ENCODE data around the gene NISCH.

Gene NISCH

GRCh38 chr3:52433328-52433995 lies 21.9 kb upstream of the NISCH start:
- Histone ChIP-seq H3K27ac (ENCODE audit: low read length) (no peak overlapping the region), H3K9ac (ENCODE audit: low read length) (no peak overlapping the region), H3K9me3 (ENCODE audit: insufficient read depth, low read length) (no peaks in the 10 kb centered on the region), H4K20me1 (ENCODE audit: insufficient read depth, low read length) (no peaks in the 10 kb centered on the region), H3K4me3 (ENCODE audit: low read length) (no peak overlapping the region), H3K79me2 (ENCODE audit: low read length) (no peaks in the 10 kb centered on the region), H2AFZ (ENCODE audit: low read depth, low read length) (no peak overlapping the region), H3K4me1 (ENCODE audit: low read length) (0 out of 2 replicates have a peak, but pooled peaks cover 3% of the 10 kb centered on the region), H3K27me3 (ENCODE audit: low read depth, low read length) (peaks cover 10% of the 10 kb centered on the region; the same call in 1 of the 2 replicates), H3K36me3 (replicated peaks; ENCODE audit: low read depth, low read length) (no peaks in the 10 kb centered on the region), H3K4me2 (ENCODE audit: low read length) (no peak overlapping the region)
- no peak for TF ChIP-seq CTCF (IDR thresholded peaks at IDR 0.05; ENCODE audit: low read depth, low read length)
- TF ChIP-seq EZH2phosphoT487 (IDR thresholded peaks at IDR 0.05; ENCODE audit: low read depth), result no peak

- Histone ChIP-seq H3K4me2 (ENCODE audit: low read length) (no peak overlapping the region), H3K79me2 (ENCODE audit: low read length) (no peaks in the 10 kb centered on the region), H4K20me1 (ENCODE audit: insufficient read depth, low read length) (no peaks in the 10 kb centered on the region), H3K27ac (ENCODE audit: low read length) (no peak overlapping the region), H3K4me1 (ENCODE audit: low read length) (no peaks in the 10 kb centered on the region), H2AFZ (ENCODE audit: low read depth, low read length) (no peak overlapping the region), H3K4me3 (ENCODE audit: low read length) (no peak overlapping the region), H3K9ac (ENCODE audit: low read length) (no peak overlapping the region), H3K36me3 (replicated peaks; ENCODE audit: low read depth, low read length) (no peaks in the 10 kb centered on the region), H3K9me3 (ENCODE audit: insufficient read depth, low read length) (no peaks in the 10 kb centered on the region), H3K27me3 (ENCODE audit: low read depth, low read length) (peaks cover 10% of the 10 kb centered on the region; the same call in 1 of the 2 replicates)
- TF ChIP-seq CTCF (IDR thresholded peaks at IDR 0.05; ENCODE audit: low read depth, low read length) (no peak), EZH2phosphoT487 (IDR thresholded peaks at IDR 0.05; ENCODE audit: low read depth) (no peak)
Measured at GRCh38 chr3:52433996-52434479, 21.4 kb upstream of the NISCH start.

- TF ChIP-seq EZH2phosphoT487 (IDR thresholded peaks at IDR 0.05; ENCODE audit: low read depth) (no peak), CTCF (IDR thresholded peaks at IDR 0.05; ENCODE audit: low read depth, low read length) (no peak)
- H4K20me1 ChIP-seq (ENCODE audit: insufficient read depth, low read length), result no peaks in the 10 kb centered on the region
- no peak overlapping the region for H2AFZ ChIP-seq (ENCODE audit: low read depth, low read length)
- peaks cover 10% of the 10 kb centered on the region; the same call in 1 of the 2 replicates for H3K27me3 ChIP-seq (ENCODE audit: low read depth, low read length)
- H3K4me3 ChIP-seq (ENCODE audit: low read length), result no peak overlapping the region
- H3K4me1 ChIP-seq (ENCODE audit: low read length), result no peaks in the 10 kb centered on the region
- H3K36me3 ChIP-seq (replicated peaks; ENCODE audit: low read depth, low read length), result no peaks in the 10 kb centered on the region
- H3K79me2 ChIP-seq (ENCODE audit: low read length), result no peaks in the 10 kb centered on the region
- H3K9ac ChIP-seq (ENCODE audit: low read length), result no peak overlapping the region
- no peak overlapping the region for H3K27ac ChIP-seq (ENCODE audit: low read length)
- H3K4me2 ChIP-seq (ENCODE audit: low read length), result no peak overlapping the region
- H3K9me3 ChIP-seq (ENCODE audit: insufficient read depth, low read length), result no peaks in the 10 kb centered on the region
Measured at GRCh38 chr3:52434491-52435115, 20.8 kb upstream of the NISCH start.

- Histone ChIP-seq H3K4me1 (ENCODE audit: low read length) (no peaks in the 10 kb centered on the region), H3K36me3 (replicated peaks; ENCODE audit: low read depth, low read length) (no peaks in the 10 kb centered on the region), H3K4me2 (ENCODE audit: low read length) (no peak overlapping the region), H3K27me3 (ENCODE audit: low read depth, low read length) (peaks cover 10% of the 10 kb centered on the region; the same call in 1 of the 2 replicates), H4K20me1 (ENCODE audit: insufficient read depth, low read length) (no peaks in the 10 kb centered on the region), H2AFZ (ENCODE audit: low read depth, low read length) (no peak overlapping the region), H3K79me2 (ENCODE audit: low read length) (no peaks in the 10 kb centered on the region), H3K4me3 (ENCODE audit: low read length) (no peak overlapping the region), H3K27ac (ENCODE audit: low read length) (no peak overlapping the region), H3K9me3 (ENCODE audit: insufficient read depth, low read length) (no peaks in the 10 kb centered on the region), H3K9ac (ENCODE audit: low read length) (no peak overlapping the region)
- TF ChIP-seq EZH2phosphoT487 (IDR thresholded peaks at IDR 0.05; ENCODE audit: low read depth) (no peak), CTCF (IDR thresholded peaks at IDR 0.05; ENCODE audit: low read depth, low read length) (no peak)
Measured at GRCh38 chr3:52435246-52436101, 19.9 kb upstream of the NISCH start.

All from OCI-LY3 (cell line).